WTC11 (cell line): ENCODE measurements around the gene NELFA. TPM values are rescaled to one million over a fixed set of nuclear protein-coding genes. Genes with fewer than 3 reads are reported as not detected.

ENCODE experiments used
- ATF1 ChIP-seq: sonication (generic); formaldehyde crosslinking; IDR thresholded peaks from 2 replicates; pipeline ENCODE4 v1.8.1; 2023; ENCODE audit warnings: mild to moderate bottlenecking, moderate library complexity, missing genetic modification reagents
- CREB1 ChIP-seq: sonication (generic); formaldehyde crosslinking; IDR thresholded peaks from 2 replicates; pipeline ENCODE4 v1.8.0; 2023; ENCODE audit warnings: mild to moderate bottlenecking, missing genetic modification reagents
- FOXJ3 ChIP-seq: sonication (generic); formaldehyde crosslinking; IDR thresholded peaks from 2 replicates; pipeline ENCODE4 v1.9.0; 2021; ENCODE audit warnings: missing genetic modification reagents, mild to moderate bottlenecking, borderline replicate concordance
- FOXP1 ChIP-seq: sonication (generic); formaldehyde crosslinking; IDR thresholded peaks from 2 replicates; pipeline ENCODE4 v1.8.0; 2022; ENCODE audit warnings: missing genetic modification reagents, mild to moderate bottlenecking, moderate library complexity, borderline replicate concordance
- GRHL2 ChIP-seq: fragments of 250-450 bp; sonication (Bioruptor Pico); IDR thresholded peaks from 2 replicates; pipeline ENCODE4 v1.8.0; 2022; ENCODE audit warnings: mild to moderate bottlenecking, moderate library complexity; ENCODE audit not compliant: insufficient replicate concordance, severe bottlenecking
- GTF2I ChIP-seq: fragments of 250-450 bp; sonication (Bioruptor Pico); conservative IDR thresholded peaks from 2 replicates; pipeline ENCODE4 v1.4.0; 2021; ENCODE audit warnings: mild to moderate bottlenecking
- HMGA2 ChIP-seq: fragments of 250-450 bp; sonication (Bioruptor Pico); IDR thresholded peaks from 2 replicates; pipeline ENCODE4 v1.4.0; 2021; ENCODE audit warnings: mild to moderate bottlenecking, moderate library complexity
- JUN ChIP-seq: sonication (generic); formaldehyde crosslinking; IDR thresholded peaks from 2 replicates; pipeline ENCODE4 v1.8.0; 2023; ENCODE audit warnings: mild to moderate bottlenecking, missing genetic modification reagents
- KAT7 ChIP-seq: sonication (generic); formaldehyde crosslinking; IDR thresholded peaks from 2 replicates; pipeline ENCODE4 v1.8.1; 2023; ENCODE audit warnings: missing genetic modification reagents, mild to moderate bottlenecking, borderline replicate concordance
- NFYB ChIP-seq: sonication (generic); formaldehyde crosslinking; conservative IDR thresholded peaks from 2 replicates; pipeline ENCODE4 v1.8.0; 2022; ENCODE audit warnings: low read depth, missing genetic modification reagents
- NR2C2 ChIP-seq: sonication (generic); formaldehyde crosslinking; IDR thresholded peaks from 2 replicates; pipeline ENCODE4 v1.8.0; 2022; ENCODE audit warnings: mild to moderate bottlenecking, missing genetic modification reagents
- NR3C1 ChIP-seq: sonication (generic); formaldehyde crosslinking; conservative IDR thresholded peaks from 2 replicates; pipeline ENCODE4 v1.8.1; 2023; ENCODE audit warnings: low read depth, mild to moderate bottlenecking, missing genetic modification reagents
- RELA ChIP-seq: sonication (generic); formaldehyde crosslinking; IDR thresholded peaks from 2 replicates; pipeline ENCODE4 v1.8.1; 2022; ENCODE audit warnings: missing genetic modification reagents, mild to moderate bottlenecking, borderline replicate concordance
- RORB ChIP-seq: fragments of 250-450 bp; sonication (Bioruptor Pico); IDR thresholded peaks from 2 replicates; pipeline ENCODE4 v1.9.0; 2021; ENCODE audit warnings: mild to moderate bottlenecking
- SMAD4 ChIP-seq: sonication (generic); formaldehyde crosslinking; IDR thresholded peaks from 2 replicates; pipeline ENCODE4 v1.8.0; 2022; ENCODE audit warnings: mild to moderate bottlenecking, missing genetic modification reagents
- SP1 ChIP-seq: sonication (generic); formaldehyde crosslinking; conservative IDR thresholded peaks from 2 replicates; pipeline ENCODE4 v1.8.1; 2022; ENCODE audit warnings: missing genetic modification reagents
- TEAD4 ChIP-seq: sonication (generic); formaldehyde crosslinking; IDR thresholded peaks from 2 replicates; pipeline ENCODE4 v1.8.0; 2022; ENCODE audit warnings: mild to moderate bottlenecking, missing genetic modification reagents
- ZNF121 ChIP-seq: sonication (generic); formaldehyde crosslinking; IDR thresholded peaks from 2 replicates; pipeline ENCODE4 v1.8.0; 2023; ENCODE audit warnings: missing genetic modification reagents
- ZNF138 ChIP-seq: sonication (generic); formaldehyde crosslinking; conservative IDR thresholded peaks from 2 replicates; pipeline ENCODE4 v1.8.1; 2022; ENCODE audit warnings: mild to moderate bottlenecking, moderate library complexity, missing genetic modification reagents
- ZNF317 ChIP-seq: sonication (generic); formaldehyde crosslinking; IDR thresholded peaks from 2 replicates; pipeline ENCODE4 v1.8.1; 2023; ENCODE audit warnings: low read depth, mild to moderate bottlenecking, moderate library complexity, missing genetic modification reagents, borderline replicate concordance
- ZNF423 ChIP-seq: fragments of 250-450 bp; sonication (Bioruptor Pico); IDR thresholded peaks from 2 replicates; pipeline ENCODE4 v2.1.2; 2022; ENCODE audit warnings: mild to moderate bottlenecking, moderate library complexity
- ZNF671 ChIP-seq: fragments of 250-450 bp; sonication (Bioruptor Pico); IDR thresholded peaks from 2 replicates; pipeline ENCODE4 v1.8.0; 2021; ENCODE audit warnings: mild to moderate bottlenecking
- total RNA-seq: library from RNA; stranded (reverse); gene quantifications from 3 replicates; pipeline ENCODE4 v1.2.3, GENCODE V29; 2021
- TF ChIP-seq, protein P1 (sequence below): fragments of 250-450 bp; sonication (Bioruptor Pico); IDR thresholded peaks from 2 replicates; pipeline ENCODE4 v1.9.0; 2021; ENCODE audit warnings: moderate library complexity, mild to moderate bottlenecking, inconsistent platforms, borderline replicate concordance
- TF ChIP-seq, protein P2 (sequence below): sonication (generic); formaldehyde crosslinking; IDR thresholded peaks from 2 replicates; pipeline ENCODE4 v1.8.1; 2022; ENCODE audit warnings: mild to moderate bottlenecking, missing genetic modification reagents, moderate library complexity, borderline replicate concordance
- TF ChIP-seq, protein P3 (sequence below): fragments of 250-450 bp; sonication (Bioruptor Pico); IDR thresholded peaks from 2 replicates; pipeline ENCODE4 v1.8.0; 2021; ENCODE audit warnings: mild to moderate bottlenecking
- TF ChIP-seq, protein P4 (sequence below): fragments of 250-450 bp; sonication (Bioruptor Pico); conservative IDR thresholded peaks from 2 replicates; pipeline ENCODE4 v1.9.0; 2021; ENCODE audit warnings: mild to moderate bottlenecking
- TF ChIP-seq, protein P5 (sequence below): sonication (generic); formaldehyde crosslinking; IDR thresholded peaks from 2 replicates; pipeline ENCODE4 v1.8.0; 2023; ENCODE audit warnings: missing genetic modification reagents
- TF ChIP-seq, protein P6 (sequence below): sonication (generic); formaldehyde crosslinking; IDR thresholded peaks from 2 replicates; pipeline ENCODE4 v1.8.1; 2023; ENCODE audit warnings: mild to moderate bottlenecking, missing genetic modification reagents, moderate library complexity
- TF ChIP-seq, protein P7 (sequence below): sonication (generic); formaldehyde crosslinking; IDR thresholded peaks from 2 replicates; pipeline ENCODE4 v1.8.1; 2022; ENCODE audit warnings: mild to moderate bottlenecking, moderate library complexity, missing genetic modification reagents
- TF ChIP-seq, protein P8 (sequence below): sonication (generic); formaldehyde crosslinking; IDR thresholded peaks from 2 replicates; pipeline ENCODE4 v1.8.0; 2023; ENCODE audit warnings: mild to moderate bottlenecking, missing genetic modification reagents

NELFA gene
- total RNA-seq, 1 experiment from 2014 or later, result 72.6 TPM

DNA sequence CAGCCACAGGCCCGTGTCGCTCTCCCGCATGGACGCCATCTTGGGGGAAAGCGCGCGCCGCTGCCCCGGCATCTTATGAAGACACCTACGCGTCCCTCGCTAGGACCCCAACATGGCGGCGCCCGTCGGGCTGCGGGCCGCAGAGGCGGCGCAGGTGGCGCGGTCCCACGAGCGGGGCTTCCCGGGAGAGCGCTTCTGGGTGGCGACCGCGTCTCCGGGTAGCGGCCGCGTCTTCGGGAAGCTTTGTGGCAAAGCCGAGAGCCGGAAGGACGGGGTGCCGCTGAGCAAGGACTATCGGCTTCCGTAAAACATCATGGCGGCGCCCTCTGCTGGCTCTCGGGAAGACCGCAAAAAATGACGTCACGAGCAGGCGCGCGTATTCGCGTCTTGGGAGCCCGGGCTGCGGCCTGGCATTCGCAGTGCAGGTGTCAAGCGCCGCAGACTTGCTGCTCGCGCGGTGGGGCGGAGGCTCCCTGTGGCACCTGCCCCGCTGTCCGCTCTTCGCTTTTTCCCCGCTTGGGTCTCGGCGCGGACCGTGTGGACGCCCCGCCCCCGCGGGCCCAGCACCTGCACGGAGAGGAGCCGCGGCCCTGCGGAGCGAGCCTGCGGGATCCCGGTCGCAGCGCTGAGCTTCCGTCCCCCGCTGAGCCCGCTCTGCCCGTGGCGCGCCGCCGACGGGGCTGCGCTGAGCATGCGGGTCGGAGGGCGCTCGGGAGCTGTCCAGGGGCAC is at the start of gene NELFA (continued):
- TF ChIP-seq CREB1 (no peak), RORB (CRISPR knock-in tag) (no peak), GTF2I (CRISPR knock-in tag) (no peak), FOXP1 (CRISPR knock-in tag) (peak; percentile 83), JUN (CRISPR knock-in tag) (no peak), ZNF317 (CRISPR knock-in tag) (no peak), TEAD4 (CRISPR knock-in tag) (peak; percentile 38; the same call in 1 of the 2 replicates), KAT7 (CRISPR knock-in tag) (peak; percentile 83; the same call in 1 of the 2 replicates), ZNF423 (CRISPR knock-in tag) (peak; percentile 93), ATF1 (CRISPR knock-in tag) (no peak), ZNF121 (CRISPR knock-in tag) (peak; percentile 55; the same call in 1 of the 2 replicates), NFYB (no peak), RELA (CRISPR knock-in tag) (peak; percentile 63; the same call in 1 of the 2 replicates), SP1 (CRISPR knock-in tag) (peak; percentile 59; the same call in 1 of the 2 replicates), SMAD4 (no peak), NR2C2 (CRISPR knock-in tag) (no peak), ZNF671 (no peak), FOXJ3 (CRISPR knock-in tag) (no peak), ZNF138 (CRISPR knock-in tag) (no peak), HMGA2 (CRISPR knock-in tag) (no peak), GRHL2 (CRISPR knock-in tag) (no peak), NR3C1 (no peak)
- TF ChIP-seq, protein P1, sequence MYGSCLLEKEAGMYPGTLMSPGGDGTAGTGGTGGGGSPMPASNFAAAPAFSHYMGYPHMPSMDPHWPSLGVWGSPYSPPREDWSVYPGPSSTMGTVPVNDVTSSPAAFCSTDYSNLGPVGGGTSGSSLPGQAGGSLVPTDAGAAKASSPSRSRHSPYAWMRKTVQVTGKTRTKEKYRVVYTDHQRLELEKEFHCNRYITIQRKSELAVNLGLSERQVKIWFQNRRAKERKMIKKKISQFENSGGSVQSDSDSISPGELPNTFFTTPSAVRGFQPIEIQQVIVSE (CRISPR knock-in tag), result no peak
- TF ChIP-seq, protein P2, sequence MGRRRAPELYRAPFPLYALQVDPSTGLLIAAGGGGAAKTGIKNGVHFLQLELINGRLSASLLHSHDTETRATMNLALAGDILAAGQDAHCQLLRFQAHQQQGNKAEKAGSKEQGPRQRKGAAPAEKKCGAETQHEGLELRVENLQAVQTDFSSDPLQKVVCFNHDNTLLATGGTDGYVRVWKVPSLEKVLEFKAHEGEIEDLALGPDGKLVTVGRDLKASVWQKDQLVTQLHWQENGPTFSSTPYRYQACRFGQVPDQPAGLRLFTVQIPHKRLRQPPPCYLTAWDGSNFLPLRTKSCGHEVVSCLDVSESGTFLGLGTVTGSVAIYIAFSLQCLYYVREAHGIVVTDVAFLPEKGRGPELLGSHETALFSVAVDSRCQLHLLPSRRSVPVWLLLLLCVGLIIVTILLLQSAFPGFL (CRISPR knock-in tag), result 0 out of 2 replicates have a peak, but pooled peaks have one; percentile 75
- TF ChIP-seq, protein P3, sequence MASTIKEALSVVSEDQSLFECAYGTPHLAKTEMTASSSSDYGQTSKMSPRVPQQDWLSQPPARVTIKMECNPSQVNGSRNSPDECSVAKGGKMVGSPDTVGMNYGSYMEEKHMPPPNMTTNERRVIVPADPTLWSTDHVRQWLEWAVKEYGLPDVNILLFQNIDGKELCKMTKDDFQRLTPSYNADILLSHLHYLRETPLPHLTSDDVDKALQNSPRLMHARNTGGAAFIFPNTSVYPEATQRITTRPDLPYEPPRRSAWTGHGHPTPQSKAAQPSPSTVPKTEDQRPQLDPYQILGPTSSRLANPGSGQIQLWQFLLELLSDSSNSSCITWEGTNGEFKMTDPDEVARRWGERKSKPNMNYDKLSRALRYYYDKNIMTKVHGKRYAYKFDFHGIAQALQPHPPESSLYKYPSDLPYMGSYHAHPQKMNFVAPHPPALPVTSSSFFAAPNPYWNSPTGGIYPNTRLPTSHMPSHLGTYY (CRISPR knock-in tag), result 0 out of 2 replicates have a peak, but pooled peaks have one; percentile 6
- TF ChIP-seq, protein P4, sequence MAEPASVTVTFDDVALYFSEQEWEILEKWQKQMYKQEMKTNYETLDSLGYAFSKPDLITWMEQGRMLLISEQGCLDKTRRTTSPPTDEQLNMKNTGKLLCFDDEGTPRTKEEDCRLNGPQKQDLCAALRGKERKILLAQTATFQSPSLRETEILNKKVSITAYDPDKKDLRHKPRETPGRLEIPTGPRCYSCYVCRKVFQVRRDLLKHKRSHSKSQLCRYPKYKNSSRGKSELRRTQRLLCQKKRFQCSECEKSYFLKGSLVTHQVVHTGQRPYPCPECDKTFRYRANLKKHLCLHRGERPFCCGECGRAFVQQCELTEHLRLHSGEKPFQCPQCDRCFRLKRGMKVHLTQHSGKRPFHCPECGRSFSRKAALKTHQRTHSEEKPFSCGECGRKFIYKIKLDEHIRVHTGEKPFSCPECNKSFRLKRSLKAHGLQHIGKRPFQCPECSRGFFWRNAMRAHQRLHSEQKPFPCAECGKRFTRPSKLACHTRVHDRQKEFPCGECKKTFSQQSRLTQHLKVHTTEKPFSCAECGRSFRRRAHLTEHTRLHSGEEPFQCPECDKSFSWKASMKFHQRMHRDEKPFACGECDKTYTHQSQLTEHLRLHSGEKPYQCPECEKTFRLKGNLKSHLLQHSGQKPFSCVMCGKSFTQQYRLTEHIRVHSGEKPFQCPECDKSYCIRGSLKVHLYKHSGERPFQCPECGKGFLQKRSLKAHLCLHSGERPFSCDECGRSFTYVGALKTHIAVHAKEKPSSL (CRISPR knock-in tag), result no peak
- TF ChIP-seq, protein P5, sequence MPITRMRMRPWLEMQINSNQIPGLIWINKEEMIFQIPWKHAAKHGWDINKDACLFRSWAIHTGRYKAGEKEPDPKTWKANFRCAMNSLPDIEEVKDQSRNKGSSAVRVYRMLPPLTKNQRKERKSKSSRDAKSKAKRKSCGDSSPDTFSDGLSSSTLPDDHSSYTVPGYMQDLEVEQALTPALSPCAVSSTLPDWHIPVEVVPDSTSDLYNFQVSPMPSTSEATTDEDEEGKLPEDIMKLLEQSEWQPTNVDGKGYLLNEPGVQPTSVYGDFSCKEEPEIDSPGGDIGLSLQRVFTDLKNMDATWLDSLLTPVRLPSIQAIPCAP (CRISPR knock-in tag), result 0 out of 2 replicates have a peak, but pooled peaks have one; percentile 49
- TF ChIP-seq, protein P6, sequence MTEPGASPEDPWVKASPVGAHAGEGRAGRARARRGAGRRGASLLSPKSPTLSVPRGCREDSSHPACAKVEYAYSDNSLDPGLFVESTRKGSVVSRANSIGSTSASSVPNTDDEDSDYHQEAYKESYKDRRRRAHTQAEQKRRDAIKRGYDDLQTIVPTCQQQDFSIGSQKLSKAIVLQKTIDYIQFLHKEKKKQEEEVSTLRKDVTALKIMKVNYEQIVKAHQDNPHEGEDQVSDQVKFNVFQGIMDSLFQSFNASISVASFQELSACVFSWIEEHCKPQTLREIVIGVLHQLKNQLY, result no peak
- TF ChIP-seq, protein P7, sequence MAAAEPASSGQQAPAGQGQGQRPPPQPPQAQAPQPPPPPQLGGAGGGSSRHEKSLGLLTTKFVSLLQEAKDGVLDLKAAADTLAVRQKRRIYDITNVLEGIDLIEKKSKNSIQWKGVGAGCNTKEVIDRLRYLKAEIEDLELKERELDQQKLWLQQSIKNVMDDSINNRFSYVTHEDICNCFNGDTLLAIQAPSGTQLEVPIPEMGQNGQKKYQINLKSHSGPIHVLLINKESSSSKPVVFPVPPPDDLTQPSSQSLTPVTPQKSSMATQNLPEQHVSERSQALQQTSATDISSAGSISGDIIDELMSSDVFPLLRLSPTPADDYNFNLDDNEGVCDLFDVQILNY (CRISPR knock-in tag), result no peak; the same call in 1 of the 2 replicates
- TF ChIP-seq, protein P8, sequence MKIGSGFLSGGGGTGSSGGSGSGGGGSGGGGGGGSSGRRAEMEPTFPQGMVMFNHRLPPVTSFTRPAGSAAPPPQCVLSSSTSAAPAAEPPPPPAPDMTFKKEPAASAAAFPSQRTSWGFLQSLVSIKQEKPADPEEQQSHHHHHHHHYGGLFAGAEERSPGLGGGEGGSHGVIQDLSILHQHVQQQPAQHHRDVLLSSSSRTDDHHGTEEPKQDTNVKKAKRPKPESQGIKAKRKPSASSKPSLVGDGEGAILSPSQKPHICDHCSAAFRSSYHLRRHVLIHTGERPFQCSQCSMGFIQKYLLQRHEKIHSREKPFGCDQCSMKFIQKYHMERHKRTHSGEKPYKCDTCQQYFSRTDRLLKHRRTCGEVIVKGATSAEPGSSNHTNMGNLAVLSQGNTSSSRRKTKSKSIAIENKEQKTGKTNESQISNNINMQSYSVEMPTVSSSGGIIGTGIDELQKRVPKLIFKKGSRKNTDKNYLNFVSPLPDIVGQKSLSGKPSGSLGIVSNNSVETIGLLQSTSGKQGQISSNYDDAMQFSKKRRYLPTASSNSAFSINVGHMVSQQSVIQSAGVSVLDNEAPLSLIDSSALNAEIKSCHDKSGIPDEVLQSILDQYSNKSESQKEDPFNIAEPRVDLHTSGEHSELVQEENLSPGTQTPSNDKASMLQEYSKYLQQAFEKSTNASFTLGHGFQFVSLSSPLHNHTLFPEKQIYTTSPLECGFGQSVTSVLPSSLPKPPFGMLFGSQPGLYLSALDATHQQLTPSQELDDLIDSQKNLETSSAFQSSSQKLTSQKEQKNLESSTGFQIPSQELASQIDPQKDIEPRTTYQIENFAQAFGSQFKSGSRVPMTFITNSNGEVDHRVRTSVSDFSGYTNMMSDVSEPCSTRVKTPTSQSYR (CRISPR knock-in tag), result no peak
